Mesenchymal stem cell (in vitro differentiated cells and primary cell): ENCODE results near the gene SNED1.

ENCODE experiments used
- DNase-seq: peaks from one replicate; pipeline ENCODE4 v3.0.0-alpha.2; 2013
- H2AFZ ChIP-seq: one replicate; pipeline ENCODE4 v1.6.1; 2013; ENCODE audit warnings: low read depth, mild to moderate bottlenecking, control low read depth, inconsistent platforms, low read length, moderate library complexity
- H2AK5ac ChIP-seq: 2 replicates; pipeline ENCODE4 v1.6.1; 2013; ENCODE audit warnings: low read length, moderate library complexity, mild to moderate bottlenecking, inconsistent platforms; ENCODE audit not compliant: severe bottlenecking
- H2BK120ac ChIP-seq: one replicate; pipeline ENCODE4 v1.6.1; 2013; ENCODE audit warnings: low read depth, mild to moderate bottlenecking, inconsistent platforms, low read length, moderate library complexity
- H2BK12ac ChIP-seq, 2 experiments: one replicate each; pipeline ENCODE4 v1.6.1; 2013; ENCODE audit warnings: inconsistent platforms in 2 of 2, low read length in 2 of 2, mild to moderate bottlenecking in 2 of 2, moderate library complexity in 2 of 2, control low read depth in 1 of 2
- H2BK15ac ChIP-seq: one replicate; pipeline ENCODE4 v1.6.1; 2013; ENCODE audit warnings: mild to moderate bottlenecking, low read depth, inconsistent platforms; ENCODE audit not compliant: poor library complexity, severe bottlenecking
- H2BK5ac ChIP-seq: 2 replicates; pipeline ENCODE4 v1.6.1; 2013; ENCODE audit warnings: low read depth, mild to moderate bottlenecking, low read length, control low read depth, inconsistent platforms; ENCODE audit not compliant: poor library complexity, severe bottlenecking
- H3K14ac ChIP-seq, 2 experiments: one replicate each; pipeline ENCODE4 v1.6.1; 2013; ENCODE audit warnings: inconsistent platforms in 2 of 2, low read length in 2 of 2, control low read depth in 1 of 2, mild to moderate bottlenecking in 1 of 2, moderate library complexity in 1 of 2
- H3K18ac ChIP-seq, 2 experiments: one replicate each; pipeline ENCODE4 v1.6.1; 2013; ENCODE audit warnings: inconsistent platforms in 2 of 2, low read length in 2 of 2, control low read depth in 1 of 2, low read depth in 1 of 2, mild to moderate bottlenecking in 1 of 2
- H3K23ac ChIP-seq, 2 experiments: one replicate each; pipeline ENCODE4 v1.6.1; 2013; ENCODE audit warnings: inconsistent platforms in 2 of 2, low read length in 2 of 2, mild to moderate bottlenecking in 2 of 2, moderate library complexity in 2 of 2, control low read depth in 1 of 2
- H3K27ac ChIP-seq: 2 replicates; pipeline ENCODE4 v1.5.1; 2013; ENCODE audit warnings: mild to moderate bottlenecking, moderate library complexity, low read length, control low read depth, inconsistent platforms; ENCODE audit not compliant: poor library complexity, severe bottlenecking
- H3K27me3 ChIP-seq, 2 experiments: 2 replicates each; pipeline versions ENCODE4 v1.6.1 to v1.7.0; 2013; ENCODE audit warnings: low read length in 2 of 2, mild to moderate bottlenecking in 2 of 2, moderate library complexity in 2 of 2, control low read depth in 1 of 2, inconsistent platforms in 1 of 2; ENCODE audit not compliant: control insufficient read depth in 1 of 2, insufficient read depth in 1 of 2
- H3K36me3 ChIP-seq, 2 experiments: 2 replicates each; pipeline versions ENCODE4 v1.6.1 to v1.7.0; 2013; ENCODE audit warnings: low read length in 2 of 2, control low read depth in 1 of 2, inconsistent platforms in 1 of 2, low read depth in 1 of 2, mild to moderate bottlenecking in 1 of 2; ENCODE audit not compliant: insufficient read depth in 2 of 2, control insufficient read depth in 1 of 2
- H3K4ac ChIP-seq, 2 experiments: one replicate each; pipeline ENCODE4 v1.6.1; 2013; ENCODE audit warnings: inconsistent platforms in 2 of 2, low read length in 2 of 2, mild to moderate bottlenecking in 2 of 2, moderate library complexity in 2 of 2, control low read depth in 1 of 2, low read depth in 1 of 2
- H3K4me1 ChIP-seq: 2 replicates; pipeline ENCODE4 v1.6.1; 2013; ENCODE audit warnings: low read depth, low read length, control low read depth; ENCODE audit not compliant: control insufficient read depth, insufficient read depth
- H3K4me2 ChIP-seq: 2 replicates; pipeline ENCODE4 v1.6.1; 2013; ENCODE audit warnings: low read length, mild to moderate bottlenecking, inconsistent platforms; ENCODE audit not compliant: poor library complexity, severe bottlenecking
- H3K4me3 ChIP-seq, 2 experiments: 2 replicates each; pipeline versions ENCODE4 v1.5.1 to v1.7.0; 2013; ENCODE audit warnings: low read length in 2 of 2, mild to moderate bottlenecking in 2 of 2, control low read depth in 1 of 2, low read depth in 1 of 2; ENCODE audit not compliant: insufficient read depth in 1 of 2
- H3K79me1 ChIP-seq: replicated peaks from 2 replicates; pipeline ENCODE4 v1.6.1; 2013; ENCODE audit warnings: mild to moderate bottlenecking, control low read depth, low read length, inconsistent platforms; ENCODE audit not compliant: poor library complexity, severe bottlenecking
- H3K9ac ChIP-seq: 2 replicates; pipeline ENCODE4 v1.7.0; 2013; ENCODE audit warnings: mild to moderate bottlenecking, low read length, moderate library complexity
- H3K9me3 ChIP-seq: 2 replicates; pipeline ENCODE4 v1.7.0; 2013; ENCODE audit warnings: mild to moderate bottlenecking, low read length; ENCODE audit not compliant: control insufficient read depth
- H4K8ac ChIP-seq: one replicate; pipeline ENCODE4 v1.6.1; 2013; ENCODE audit warnings: inconsistent platforms, mild to moderate bottlenecking, low read length, moderate library complexity
- H4K91ac ChIP-seq: one replicate; pipeline ENCODE4 v1.6.1; 2013; ENCODE audit warnings: mild to moderate bottlenecking, low read length, inconsistent platforms
- WGBS: methylation state at CpG from one replicate; pipeline ENCODE4 v1.1.7; 2013; ENCODE audit warnings: mixed read lengths; 5-methylcytosine and 5-hydroxymethylcytosine counted together

Gene SNED1

GRCh38 chr2:241110089-241110606 lies 111.7 kb downstream of the SNED1 start:
- Histone ChIP-seq H3K4me3 (no peak overlapping the region), H2BK12ac (no peak overlapping the region), H2BK15ac (no peak overlapping the region), H3K27me3 (no peaks in the 10 kb centered on the region), H3K23ac (no peak overlapping the region), H3K4me1 (no peaks in the 10 kb centered on the region), H3K79me1 (no peaks in the 10 kb centered on the region), H3K9ac (no peak overlapping the region), H2BK120ac (no peak overlapping the region), H3K4me2 (no peak overlapping the region), H3K14ac (no peak overlapping the region), H3K18ac (no peak overlapping the region), H4K8ac (no peak overlapping the region), H3K9me3 (no peaks in the 10 kb centered on the region), H2AK5ac (no peak overlapping the region), H3K4ac (no peak overlapping the region), H2BK5ac (no peak overlapping the region), H4K91ac (no peak overlapping the region), H2AFZ (no peak overlapping the region), H3K27ac (no peak overlapping the region), H3K36me3 (peaks cover 15 to 18% of the 10 kb centered on the region in 2 experiments)
- DNase-seq: no peak
- 95% methylated on average over 9 of the region's 9 CpGs for WGBS

- no peak overlapping the region for H2BK15ac ChIP-seq
- no peak overlapping the region for H4K91ac ChIP-seq
- 93% methylated on average over 17 of the region's 19 CpGs for WGBS
- H3K18ac ChIP-seq: no peak overlapping the region
- no peak overlapping the region for H3K4me2 ChIP-seq
- H2BK5ac ChIP-seq: no peak overlapping the region
- H3K27ac ChIP-seq: no peak overlapping the region
- no peak overlapping the region for H3K9ac ChIP-seq
- H3K4me3 ChIP-seq: no peak overlapping the region
- H3K14ac ChIP-seq: no peak overlapping the region
- no peaks in the 10 kb centered on the region for H3K79me1 ChIP-seq
- no peaks in the 10 kb centered on the region for H3K4me1 ChIP-seq
- H3K9me3 ChIP-seq: no peaks in the 10 kb centered on the region
- no peak overlapping the region for H3K23ac ChIP-seq
- no peak overlapping the region for H3K4ac ChIP-seq
- DNase-seq: no peak
- H3K36me3 ChIP-seq: peaks cover 15 to 18% of the 10 kb centered on the region in 2 experiments
- no peak overlapping the region for H2BK120ac ChIP-seq
- H2AK5ac ChIP-seq: no peak overlapping the region
- no peak overlapping the region for H4K8ac ChIP-seq
- H3K27me3 ChIP-seq: no peaks in the 10 kb centered on the region
- no peak overlapping the region for H2AFZ ChIP-seq
- no peak overlapping the region for H2BK12ac ChIP-seq
Measured at GRCh38 chr2:241110607-241111439, 112.4 kb downstream of the SNED1 start.

GRCh38 chr2:241111440-241111805 lies 113.0 kb downstream of the SNED1 start:
- DNase-seq: no peak
- H2BK5ac ChIP-seq: no peak overlapping the region
- WGBS: 92% methylated on average over 9 of the region's 9 CpGs
- no peak overlapping the region for H2AFZ ChIP-seq
- no peaks in the 10 kb centered on the region for H3K4me1 ChIP-seq
- H3K9ac ChIP-seq: no peak overlapping the region
- no peak overlapping the region for H3K4me2 ChIP-seq
- no peak overlapping the region for H3K14ac ChIP-seq
- peaks cover 15 to 18% of the 10 kb centered on the region in 2 experiments for H3K36me3 ChIP-seq
- no peak overlapping the region for H3K4me3 ChIP-seq
- no peak overlapping the region for H2AK5ac ChIP-seq
- no peak overlapping the region for H3K27ac ChIP-seq
- no peak overlapping the region for H3K23ac ChIP-seq
- no peaks in the 10 kb centered on the region for H3K79me1 ChIP-seq
- no peak overlapping the region for H2BK120ac ChIP-seq
- H3K9me3 ChIP-seq: no peaks in the 10 kb centered on the region
- no peak overlapping the region for H4K91ac ChIP-seq
- H3K18ac ChIP-seq: no peak overlapping the region
- no peaks in the 10 kb centered on the region for H3K27me3 ChIP-seq
- no peak overlapping the region for H4K8ac ChIP-seq
- no peak overlapping the region for H2BK15ac ChIP-seq
- H2BK12ac ChIP-seq: no peak overlapping the region
- H3K4ac ChIP-seq: no peak overlapping the region

- H3K36me3 ChIP-seq: peaks cover 16 to 17% of the 10 kb centered on the region in 2 experiments
- H3K27ac ChIP-seq: no peak overlapping the region
- no peaks in the 10 kb centered on the region for H3K27me3 ChIP-seq
- no peak overlapping the region for H3K4me2 ChIP-seq
- H3K79me1 ChIP-seq: no peaks in the 10 kb centered on the region
- H3K14ac ChIP-seq: no peak overlapping the region
- H2AK5ac ChIP-seq: no peak overlapping the region
- H2BK120ac ChIP-seq: no peak overlapping the region
- no peak overlapping the region for H3K4me3 ChIP-seq
- no peak overlapping the region for H4K91ac ChIP-seq
- H2BK12ac ChIP-seq: no peak overlapping the region
- no peak overlapping the region for H2BK5ac ChIP-seq
- WGBS: 97% methylated on average over 16 of the region's 17 CpGs
- H3K9me3 ChIP-seq: no peaks in the 10 kb centered on the region
- H3K23ac ChIP-seq: no peak overlapping the region
- no peak overlapping the region for H2BK15ac ChIP-seq
- no peak for DNase-seq
- H3K18ac ChIP-seq: no peak overlapping the region
- H2AFZ ChIP-seq: no peak overlapping the region
- no peak overlapping the region for H4K8ac ChIP-seq
- no peak overlapping the region for H3K9ac ChIP-seq
- H3K4me1 ChIP-seq: no peaks in the 10 kb centered on the region
- no peak overlapping the region for H3K4ac ChIP-seq
Measured at GRCh38 chr2:241112046-241112445, 113.6 kb downstream of the SNED1 start.
